IMR-90 (cell line): ENCODE results near the gene COX6B2. TPM values are rescaled to one million over a fixed set of nuclear protein-coding genes. Genes with fewer than 3 reads are reported as not detected.

Experiments
- ATAC-seq: fragments of 200-7000 bp; cut with Tn5 transposase; 2 replicates; pipeline ENCODE4 v1.9.1; 2020; ENCODE audit warnings: low read depth, mild to moderate bottlenecking, moderate library complexity
- BruUV-seq: library from RNA; stranded (reverse); fragments of 400-500 nt; replicated peaks from 2 replicates; lab custom pipeline; 2021; lab: Mats Ljungman, UMichigan
- CTCF ChIA-PET: fragments of 300-600 bp; formaldehyde crosslinking; extraction: SDS; loops from one replicate; lab custom pipeline; 2021; ENCODE audit warnings: antibody characterized with exemption; lab: Yijun Ruan, JAX
- POLR2A ChIA-PET: fragments of 300-600 bp; sonication (Branson Sonifier 250); formaldehyde crosslinking; loops from one replicate; lab custom pipeline; 2022; ENCODE audit warnings: antibody characterized with exemption; ENCODE audit not compliant: unreplicated experiment; lab: Charles Lee
- DNase-seq: peaks from one replicate; pipeline ENCODE4 v3.0.0; 2013
- H2AFZ ChIP-seq: replicated peaks from 2 replicates; pipeline ENCODE3; 2013; ENCODE audit warnings: low read length, mild to moderate bottlenecking; ENCODE audit not compliant: poor library complexity
- H2AK5ac ChIP-seq: 2 replicates; pipeline ENCODE4 v1.6.1; 2013; ENCODE audit warnings: low read depth, low read length, inconsistent platforms
- H2AK9ac ChIP-seq: replicated peaks from 2 replicates; pipeline ENCODE3; 2013; ENCODE audit warnings: mild to moderate bottlenecking, low read depth, low read length, moderate library complexity; ENCODE audit not compliant: poor library complexity
- H2BK120ac ChIP-seq: 2 replicates; pipeline ENCODE4 v1.6.1; 2013; ENCODE audit warnings: low read depth, low read length, inconsistent platforms
- H2BK15ac ChIP-seq: 3 replicates; pipeline ENCODE4 v1.6.1; 2013; ENCODE audit warnings: low read depth, low read length, inconsistent platforms
- H2BK20ac ChIP-seq: 2 replicates; pipeline ENCODE4 v1.6.1; 2013; ENCODE audit warnings: low read depth, mild to moderate bottlenecking, inconsistent platforms, low read length, moderate library complexity
- H2BK5ac ChIP-seq: 2 replicates; pipeline ENCODE4 v1.6.1; 2013; ENCODE audit warnings: mild to moderate bottlenecking, low read depth, low read length, inconsistent platforms; ENCODE audit not compliant: poor library complexity, severe bottlenecking
- H3K14ac ChIP-seq: replicated peaks from 2 replicates; pipeline ENCODE4 v1.6.1; 2013; ENCODE audit warnings: low read depth, low read length, inconsistent platforms
- H3K18ac ChIP-seq: 2 replicates; pipeline ENCODE4 v1.6.1; 2013; ENCODE audit warnings: low read depth, low read length, control low read depth
- H3K23ac ChIP-seq: 2 replicates; pipeline ENCODE4 v1.6.1; 2013; ENCODE audit warnings: low read depth, low read length, inconsistent platforms
- H3K27ac ChIP-seq: 2 replicates; pipeline ENCODE4 v1.5.1; 2013; ENCODE audit warnings: mild to moderate bottlenecking, control low read depth, low read length; ENCODE audit not compliant: insufficient read depth
- H3K27me3 ChIP-seq: 2 replicates; pipeline ENCODE4 v1.6.1; 2013; ENCODE audit warnings: low read length; ENCODE audit not compliant: control insufficient read depth, insufficient read depth
- H3K36me3 ChIP-seq: 2 replicates; pipeline ENCODE4 v1.6.1; 2013; ENCODE audit warnings: low read length, mixed read lengths; ENCODE audit not compliant: control insufficient read depth, insufficient read depth
- H3K4ac ChIP-seq: 2 replicates; pipeline ENCODE4 v1.6.1; 2013; ENCODE audit warnings: low read depth, low read length, inconsistent platforms
- H3K4me1 ChIP-seq: 2 replicates; pipeline ENCODE4 v1.6.1; 2013; ENCODE audit warnings: low read length, mixed read lengths; ENCODE audit not compliant: control insufficient read depth, insufficient read depth
- H3K4me2 ChIP-seq: 2 replicates; pipeline ENCODE4 v1.6.1; 2013; ENCODE audit warnings: low read depth, mild to moderate bottlenecking, control low read depth, low read length, moderate library complexity
- H3K4me3 ChIP-seq: 2 replicates; pipeline ENCODE4 v1.5.1; 2013; ENCODE audit warnings: low read depth, mild to moderate bottlenecking, control low read depth, low read length, moderate library complexity; ENCODE audit not compliant: insufficient read depth
- H3K56ac ChIP-seq: 2 replicates; pipeline ENCODE4 v1.6.1; 2013; ENCODE audit warnings: low read length, inconsistent platforms; ENCODE audit not compliant: insufficient read depth; ENCODE audit errors: extremely low read depth
- H3K79me1 ChIP-seq, 2 experiments: 2 replicates each; pipeline ENCODE4 v1.6.1; 2013; ENCODE audit warnings: low read length in 2 of 2, inconsistent platforms in 1 of 2, low read depth in 1 of 2
- H3K9ac ChIP-seq: 2 replicates; pipeline ENCODE4 v1.6.1; 2013; ENCODE audit warnings: low read depth, low read length, control low read depth
- H3K9me1 ChIP-seq: 2 replicates; pipeline ENCODE4 v1.6.1; 2013; ENCODE audit warnings: low read length, inconsistent platforms; ENCODE audit not compliant: insufficient read depth
- H3K9me3 ChIP-seq: 2 replicates; pipeline ENCODE4 v1.6.1; 2013; ENCODE audit warnings: low read length; ENCODE audit not compliant: control insufficient read depth, insufficient read depth
- H4K20me1 ChIP-seq: 2 replicates; pipeline ENCODE4 v1.6.1; 2013; ENCODE audit warnings: low read length, inconsistent platforms; ENCODE audit not compliant: insufficient read depth
- H4K5ac ChIP-seq: 2 replicates; pipeline ENCODE4 v1.6.1; 2013; ENCODE audit warnings: mild to moderate bottlenecking, low read depth, low read length, control low read depth
- H4K8ac ChIP-seq, 2 experiments: 2 replicates each; pipeline ENCODE4 v1.6.1; 2013; ENCODE audit warnings: low read depth in 2 of 2, low read length in 2 of 2, control low read depth in 1 of 2, inconsistent platforms in 1 of 2
- H4K91ac ChIP-seq: 2 replicates; pipeline ENCODE4 v1.6.1; 2013; ENCODE audit warnings: low read depth, low read length, inconsistent platforms; ENCODE audit not compliant: insufficient read depth
- BHLHE40 ChIP-seq: fragments of 150-350 bp; IDR thresholded peaks from 2 replicates; pipeline ENCODE4 v1.6.1; 2016; ENCODE audit warnings: mild to moderate bottlenecking, low read depth, low read length
- CHD1 ChIP-seq: IDR thresholded peaks from 2 replicates; pipeline ENCODE4 v1.6.1; 2012; ENCODE audit warnings: low read depth, low read length, improper control_type of control experiment
- FOS ChIP-seq: fragments of 150-350 bp; IDR thresholded peaks from 2 replicates; pipeline ENCODE4 v1.6.1; 2016; ENCODE audit warnings: low read depth, low read length
- MAFK ChIP-seq: IDR thresholded peaks from 2 replicates; pipeline ENCODE4 v1.6.1; 2012; ENCODE audit warnings: low read depth, low read length, improper control_type of control experiment
- MAZ ChIP-seq: IDR thresholded peaks from 2 replicates; pipeline ENCODE4 v1.6.1; 2012; ENCODE audit warnings: low read depth, mild to moderate bottlenecking, low read length, improper control_type of control experiment, moderate library complexity, borderline replicate concordance
- POLR2A ChIP-seq: IDR thresholded peaks from 2 replicates; pipeline ENCODE4 v1.6.1; 2012; ENCODE audit warnings: mild to moderate bottlenecking, low read depth, low read length
- RAD21 ChIP-seq: IDR thresholded peaks from 2 replicates; pipeline ENCODE4 v1.6.1; 2012; ENCODE audit warnings: low read length, improper control_type of control experiment
- RCOR1 ChIP-seq: IDR thresholded peaks from 2 replicates; pipeline ENCODE4 v1.6.1; 2012; ENCODE audit warnings: mild to moderate bottlenecking, low read length, improper control_type of control experiment; ENCODE audit not compliant: insufficient replicate concordance
- RFX5 ChIP-seq: IDR thresholded peaks from 2 replicates; pipeline ENCODE4 v1.8.0; 2012; ENCODE audit warnings: low read depth, mild to moderate bottlenecking, low read length, moderate library complexity
- SMC3 ChIP-seq: fragments of 150-350 bp; IDR thresholded peaks from 2 replicates; pipeline ENCODE4 v1.6.1; 2016; ENCODE audit warnings: low read depth, mild to moderate bottlenecking, antibody characterized with exemption, low read length, moderate library complexity
- WGBS, 2 experiments: methylation state at CpG; one replicate each; pipeline versions ENCODE4 v1.1.5 to v1.1.7; 2013; ENCODE audit warnings: missing lambda C conversion rate in 2 of 2; ENCODE audit not compliant: insufficient read length in 1 of 2; ENCODE audit errors: extremely low coverage in 2 of 2; 5-methylcytosine and 5-hydroxymethylcytosine counted together
- dilution Hi-C: fragments of 300-500 bp; cut with HindIII; formaldehyde crosslinking; loops from one replicate; pipeline ENCODE4 v1.14.3; 2018; ENCODE audit warnings: low sequenced_read_pairs; ENCODE audit not compliant: unreplicated experiment
- in situ Hi-C: fragments of 300-500 bp; cut with MboI; formaldehyde crosslinking; loops from 3 replicates; pipeline ENCODE4 v1.14.3; 2019; ENCODE audit warnings: low sequenced_read_pairs, inconsistent platforms, mixed read lengths
- intact Hi-C: fragments of 100-400 bp; cut with micrococcal nuclease; formaldehyde crosslinking; loops from 2 replicates; pipeline ENCODE4 v1.10.0; 2022
- polyA plus RNA-seq, 3 experiments: library from polyadenylated mRNA; depleted of rRNA; stranded (reverse); fragments of >200 nt; gene quantifications; 2 replicates each; pipeline ENCODE4 v1.2.3, GENCODE V29; 2012; ENCODE audit warnings: low replicate concordance in 1 of 3
- total RNA-seq: library from RNA; depleted of rRNA; stranded (reverse); fragments of >200 nt; gene quantifications from 2 replicates; pipeline ENCODE4 v1.2.3, GENCODE V29; 2012
- TF ChIP-seq, protein P1 (sequence below): fragments of 150-350 bp; IDR thresholded peaks from 2 replicates; pipeline ENCODE4 v1.6.1; 2017; ENCODE audit warnings: mild to moderate bottlenecking, antibody characterized with exemption, low read length, low read depth
- TF ChIP-seq, protein P2 (sequence below): conservative IDR thresholded peaks from 2 replicates; pipeline ENCODE4 v1.5.1; 2012; ENCODE audit warnings: mild to moderate bottlenecking, low read depth, low read length, improper control_type of control experiment
- TF ChIP-seq, protein P3 (sequence below): fragments of 150-350 bp; IDR thresholded peaks from 2 replicates; pipeline ENCODE4 v1.6.1; 2016; ENCODE audit warnings: low read depth, mild to moderate bottlenecking, low read length, moderate library complexity, borderline replicate concordance

COX6B2 gene
- total and polyA plus RNA-seq, 2 of the 4 experiments (the other 2 are of a cell fraction) = 0.19 TPM; not detected in 1

DNA sequence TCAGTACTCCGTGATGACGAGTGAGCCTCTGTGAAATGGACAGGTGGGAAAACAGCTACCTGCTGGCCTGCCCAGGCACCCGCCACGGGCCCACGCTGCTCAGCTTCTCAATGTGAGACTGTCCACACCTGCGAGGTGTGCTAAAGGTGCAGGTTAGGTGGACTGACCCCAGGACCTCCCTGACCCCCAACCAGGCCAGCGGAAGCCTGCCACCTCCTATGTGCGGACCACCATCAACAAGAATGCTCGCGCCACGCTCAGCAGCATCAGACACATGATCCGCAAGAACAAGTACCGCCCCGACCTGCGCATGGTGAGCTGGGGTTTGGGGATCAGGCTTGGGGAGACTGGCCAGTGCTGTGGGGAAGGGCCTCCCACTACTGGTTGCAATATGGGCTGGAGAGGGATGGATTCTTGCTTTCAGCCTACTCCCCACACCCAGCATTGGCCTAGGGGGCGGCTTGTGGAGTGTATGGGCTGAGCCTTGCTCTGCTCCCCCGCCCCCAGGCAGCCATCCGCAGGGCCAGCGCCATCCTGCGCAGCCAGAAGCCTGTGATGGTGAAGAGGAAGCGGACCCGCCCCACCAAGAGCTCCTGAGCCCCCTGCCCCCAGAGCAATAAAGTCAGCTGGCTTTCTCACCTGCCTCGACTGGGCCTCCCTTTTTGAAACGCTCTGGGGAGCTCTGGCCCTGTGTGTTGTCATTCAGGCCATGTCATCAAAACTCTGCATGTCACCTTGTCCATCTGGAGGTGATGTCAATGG, 33.4 kb upstream of the COX6B2 start:
- DNase-seq (no peak), ATAC-seq (no peak)
- 91% methylated on average over 5 of the region's 24 CpGs; no CpG with 5 or more reads in 1 of the 2 experiments for WGBS, 2 experiments
- Histone ChIP-seq H4K8ac (no peak overlapping the region), H2BK15ac (no peak overlapping the region), H3K4ac (no peak overlapping the region), H3K4me1 (peaks cover 50% of the 10 kb centered on the region), H2BK20ac (no peak overlapping the region), H3K18ac (no peak overlapping the region), H2AK5ac (0 out of 2 replicates have a peak overlapping the region, but pooled peaks have one; percentile 17), H3K56ac (no peak overlapping the region), H3K9me1 (peaks cover 34% of the 10 kb centered on the region), H4K20me1 (peaks cover 70% of the 10 kb centered on the region), H3K4me3 (peak overlapping the region; percentile 74), H3K4me2 (peak overlapping the region; percentile 96), H4K5ac (no peak overlapping the region), H3K27me3 (no peaks in the 10 kb centered on the region), H2AK9ac (peak overlapping the region; percentile 48), H3K79me1 (peaks cover 30 to 73% of the 10 kb centered on the region in 2 experiments), H3K36me3 (peaks cover 48% of the 10 kb centered on the region), H3K9me3 (no peaks in the 10 kb centered on the region), H2BK120ac (no peak overlapping the region), H3K27ac (peak overlapping the region; percentile 12; the same call in 1 of the 2 replicates), H4K91ac (no peak overlapping the region), H3K9ac (peak overlapping the region; percentile 91), H3K23ac (peak overlapping the region; percentile 72), H2BK5ac (no peak overlapping the region), H3K14ac (peak overlapping the region; percentile 73; the same call in 1 of the 2 replicates), H2AFZ (no peak overlapping the region)
- in situ Hi-C loops (loop anchor here (10.0 kb wide), 1 partner anchor 93 kb away; no protein-coding TSS in a partner anchor), dilution Hi-C loops (no loop called here), intact Hi-C loops (loop anchor here (5.0 kb wide), 2 partner anchors 86 to 106 kb away; partner anchors contain the start of genes BRSK1 and HSPBP1)
- CTCF ChIA-PET = no interaction called here
- POLR2A ChIA-PET = interaction anchor here (0.7 kb wide), 1 partner anchor 19 kb away, joined by 3 read pairs; no protein-coding TSS in a partner anchor
- TF ChIP-seq POLR2A = no peak; the same call in 1 of the 2 replicates
- TF ChIP-seq, protein P1, sequence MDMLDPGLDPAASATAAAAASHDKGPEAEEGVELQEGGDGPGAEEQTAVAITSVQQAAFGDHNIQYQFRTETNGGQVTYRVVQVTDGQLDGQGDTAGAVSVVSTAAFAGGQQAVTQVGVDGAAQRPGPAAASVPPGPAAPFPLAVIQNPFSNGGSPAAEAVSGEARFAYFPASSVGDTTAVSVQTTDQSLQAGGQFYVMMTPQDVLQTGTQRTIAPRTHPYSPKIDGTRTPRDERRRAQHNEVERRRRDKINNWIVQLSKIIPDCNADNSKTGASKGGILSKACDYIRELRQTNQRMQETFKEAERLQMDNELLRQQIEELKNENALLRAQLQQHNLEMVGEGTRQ = no peak
- TF ChIP-seq RFX5 = no peak
- TF ChIP-seq CHD1 = no peak
- no peak for TF ChIP-seq MAFK
- TF ChIP-seq SMC3 = no peak
- no peak for TF ChIP-seq FOS
- TF ChIP-seq, protein P2, sequence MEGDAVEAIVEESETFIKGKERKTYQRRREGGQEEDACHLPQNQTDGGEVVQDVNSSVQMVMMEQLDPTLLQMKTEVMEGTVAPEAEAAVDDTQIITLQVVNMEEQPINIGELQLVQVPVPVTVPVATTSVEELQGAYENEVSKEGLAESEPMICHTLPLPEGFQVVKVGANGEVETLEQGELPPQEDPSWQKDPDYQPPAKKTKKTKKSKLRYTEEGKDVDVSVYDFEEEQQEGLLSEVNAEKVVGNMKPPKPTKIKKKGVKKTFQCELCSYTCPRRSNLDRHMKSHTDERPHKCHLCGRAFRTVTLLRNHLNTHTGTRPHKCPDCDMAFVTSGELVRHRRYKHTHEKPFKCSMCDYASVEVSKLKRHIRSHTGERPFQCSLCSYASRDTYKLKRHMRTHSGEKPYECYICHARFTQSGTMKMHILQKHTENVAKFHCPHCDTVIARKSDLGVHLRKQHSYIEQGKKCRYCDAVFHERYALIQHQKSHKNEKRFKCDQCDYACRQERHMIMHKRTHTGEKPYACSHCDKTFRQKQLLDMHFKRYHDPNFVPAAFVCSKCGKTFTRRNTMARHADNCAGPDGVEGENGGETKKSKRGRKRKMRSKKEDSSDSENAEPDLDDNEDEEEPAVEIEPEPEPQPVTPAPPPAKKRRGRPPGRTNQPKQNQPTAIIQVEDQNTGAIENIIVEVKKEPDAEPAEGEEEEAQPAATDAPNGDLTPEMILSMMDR = no peak
- no peak for TF ChIP-seq MAZ
- no peak for TF ChIP-seq RAD21
- TF ChIP-seq BHLHE40 = no peak
- TF ChIP-seq RCOR1 = no peak
- TF ChIP-seq, protein P3, sequence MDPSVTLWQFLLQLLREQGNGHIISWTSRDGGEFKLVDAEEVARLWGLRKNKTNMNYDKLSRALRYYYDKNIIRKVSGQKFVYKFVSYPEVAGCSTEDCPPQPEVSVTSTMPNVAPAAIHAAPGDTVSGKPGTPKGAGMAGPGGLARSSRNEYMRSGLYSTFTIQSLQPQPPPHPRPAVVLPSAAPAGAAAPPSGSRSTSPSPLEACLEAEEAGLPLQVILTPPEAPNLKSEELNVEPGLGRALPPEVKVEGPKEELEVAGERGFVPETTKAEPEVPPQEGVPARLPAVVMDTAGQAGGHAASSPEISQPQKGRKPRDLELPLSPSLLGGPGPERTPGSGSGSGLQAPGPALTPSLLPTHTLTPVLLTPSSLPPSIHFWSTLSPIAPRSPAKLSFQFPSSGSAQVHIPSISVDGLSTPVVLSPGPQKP = no peak
- BruUV-seq = no TSS peak
